GM19239 (cell line): ENCODE results near the gene KCNJ1.

Experiments
- DNase-seq: peaks from one replicate; pipeline ENCODE4 v3.0.0; 2011; ENCODE audit warnings: low spot score; ENCODE audit not compliant: insufficient read length
- FAIRE-seq: peaks from 2 replicates; lab custom pipeline; 2011; peaks lifted over from hg19 to GRCh38; lab: Jason Lieb, UNC

The KCNJ1 gene

GRCh38 chr11:128856241-128856640, 10.9 kb downstream of the KCNJ1 start:
- DNase-seq (no peak), FAIRE-seq (no peak)

GRCh38 chr11:128854841-128855240, 12.3 kb downstream of the KCNJ1 start:
- no peak for DNase-seq
- FAIRE-seq, result no peak

GRCh38 chr11:128853559-128853958, 13.5 kb downstream of the KCNJ1 start:
- DNase-seq, result no peak
- FAIRE-seq, result no peak

- FAIRE-seq, result no peak
- DNase-seq, result no peak
Observed at GRCh38 chr11:128852327-128853023, 14.6 kb downstream of the KCNJ1 start.

GRCh38 chr11:128848815-128849455, 18.2 kb downstream of the KCNJ1 start:
- peak; percentile 46 for DNase-seq
- FAIRE-seq, result peak; percentile 73

GRCh38 chr11:128846985-128847384, 20.1 kb downstream of the KCNJ1 start:
- FAIRE-seq (no peak), DNase-seq (no peak)

GRCh38 chr11:128845334-128845780, 21.7 kb downstream of the KCNJ1 start:
- DNase-seq (no peak), FAIRE-seq (no peak)

- DNase-seq (no peak), FAIRE-seq (no peak)
Observed at GRCh38 chr11:128843198-128843785, 23.8 kb downstream of the KCNJ1 start.

GRCh38 chr11:128841461-128842072, 25.5 kb downstream of the KCNJ1 start:
- peak; percentile 79 for FAIRE-seq

GRCh38 chr11:128840783-128841182, 26.3 kb downstream of the KCNJ1 start:
- peak; percentile 49 for FAIRE-seq

More at GRCh38 chr11:128841461-128842072, 25.5 kb downstream of the KCNJ1 start:
- no peak for DNase-seq

GRCh38 chr11:128840137-128840536, 27.0 kb downstream of the KCNJ1 start:
- no peak for FAIRE-seq
- DNase-seq, result no peak

More at GRCh38 chr11:128840783-128841182, 26.3 kb downstream of the KCNJ1 start:
- DNase-seq, result no peak

- FAIRE-seq, result no peak
- no peak for DNase-seq
Observed at GRCh38 chr11:128839081-128839480, 28.0 kb downstream of the KCNJ1 start.

GRCh38 chr11:128837627-128838026, 29.5 kb downstream of the KCNJ1 start:
- FAIRE-seq (no peak), DNase-seq (no peak)

- FAIRE-seq, result no peak
Observed at GRCh38 chr11:128835741-128836430, 31.2 kb downstream of the KCNJ1 start.

GRCh38 chr11:128834157-128834556, 32.9 kb downstream of the KCNJ1 start:
- FAIRE-seq, result no peak
- DNase-seq, result no peak

More at GRCh38 chr11:128835741-128836430, 31.2 kb downstream of the KCNJ1 start:
- DNase-seq, result no peak

GRCh38 chr11:128832121-128832497, 35.0 kb downstream of the KCNJ1 start:
- DNase-seq (no peak), FAIRE-seq (peak; percentile 21)

GRCh38 chr11:128831174-128832120, 35.6 kb downstream of the KCNJ1 start:
- FAIRE-seq (peak; percentile 91), DNase-seq (peak; percentile 61)

GRCh38 chr11:128830290-128831173, 36.6 kb downstream of the KCNJ1 start:
- FAIRE-seq, result peak; percentile 84

More at GRCh38 chr11:128830290-128831173, 36.6 kb downstream of the KCNJ1 start:
- DNase-seq, result no peak
